GM18507 (cell line): ENCODE results near the gene VAV3.
"Not testable (repeated sequence)": the region's sequence is repeated elsewhere in the genome, so short reads cannot be mapped to it uniquely, and the experiment has no call there.

Source experiments
- DNase-seq: peaks from one replicate; pipeline ENCODE4 v3.0.0; 2011; ENCODE audit warnings: low read depth; ENCODE audit not compliant: insufficient read length; ENCODE audit errors: extremely low spot score
- FAIRE-seq: peaks from 2 replicates; lab custom pipeline; 2011; peaks lifted over from hg19 to GRCh38; lab: Jason Lieb, UNC

Gene VAV3

GRCh38 chr1:107673006-107673405 lies 292.0 kb downstream of the VAV3 start:
- no peak for FAIRE-seq
- no peak for DNase-seq

GRCh38 chr1:107670397-107671040 lies 294.5 kb downstream of the VAV3 start:
- DNase-seq (no peak), FAIRE-seq (no peak)

GRCh38 chr1:107669996-107670395 lies 295.0 kb downstream of the VAV3 start:
- FAIRE-seq: no peak
- DNase-seq: no peak

GRCh38 chr1:107668762-107669161 lies 296.2 kb downstream of the VAV3 start:
- FAIRE-seq (no peak), DNase-seq (no peak)

GRCh38 chr1:107666493-107666892 lies 298.5 kb downstream of the VAV3 start:
- DNase-seq (no peak), FAIRE-seq (no peak)

- no peak for FAIRE-seq
- DNase-seq: no peak
Measured at GRCh38 chr1:107664982-107665925, 299.7 kb downstream of the VAV3 start.

- FAIRE-seq (no peak), DNase-seq (no peak)
Measured at GRCh38 chr1:107662971-107663370, 302.0 kb downstream of the VAV3 start.

GRCh38 chr1:107661158-107661557 lies 303.8 kb downstream of the VAV3 start:
- FAIRE-seq (no peak), DNase-seq (no peak)

GRCh38 chr1:107659961-107660360 lies 305.0 kb downstream of the VAV3 start:
- FAIRE-seq (no peak), DNase-seq (no peak)

GRCh38 chr1:107657356-107657755 lies 307.6 kb downstream of the VAV3 start:
- FAIRE-seq (no peak), DNase-seq (no peak)

GRCh38 chr1:107653765-107654164 lies 311.2 kb downstream of the VAV3 start:
- no peak for FAIRE-seq
- no peak for DNase-seq

- DNase-seq (no peak), FAIRE-seq (no peak)
Measured at GRCh38 chr1:107653005-107653404, 312.0 kb downstream of the VAV3 start.

GRCh38 chr1:107650825-107651224 lies 314.2 kb downstream of the VAV3 start:
- DNase-seq, FAIRE-seq: not testable (repeated sequence)

GRCh38 chr1:107649023-107649422 lies 316.0 kb downstream of the VAV3 start:
- no peak for FAIRE-seq
- no peak for DNase-seq

- no peak for DNase-seq
- FAIRE-seq: no peak
Measured at GRCh38 chr1:107648071-107648470, 316.9 kb downstream of the VAV3 start.

- FAIRE-seq (no peak), DNase-seq (no peak)
Measured at GRCh38 chr1:107647012-107647411, 318.0 kb downstream of the VAV3 start.

- FAIRE-seq (no peak), DNase-seq (no peak)
Measured at GRCh38 chr1:107643766-107644165, 321.2 kb downstream of the VAV3 start.

- DNase-seq (no peak), FAIRE-seq (no peak)
Measured at GRCh38 chr1:107640207-107640606, 324.8 kb downstream of the VAV3 start.

- FAIRE-seq (no peak), DNase-seq (no peak)
Measured at GRCh38 chr1:107637101-107637500, 327.9 kb downstream of the VAV3 start.

GRCh38 chr1:107633596-107633995 lies 331.4 kb downstream of the VAV3 start:
- DNase-seq: no peak
- FAIRE-seq: no peak
